K562 (cell line): ENCODE data around the gene CELSR1. TPM values are rescaled to one million over a fixed set of nuclear protein-coding genes. Genes with fewer than 3 reads are reported as not detected.

ENCODE experiments used
- BMI1 ChIP-seq: fragments of 150-350 bp; IDR thresholded peaks from 2 replicates; pipeline ENCODE4 v1.6.1; 2014; ENCODE audit warnings: low read length
- MCM3 ChIP-seq: fragments of 450-650 bp; IDR thresholded peaks from 2 replicates; pipeline ENCODE4 v1.6.1; 2016
- NFIC ChIP-seq: fragments of 450-650 bp; IDR thresholded peaks from 2 replicates; pipeline ENCODE4 v1.6.1; 2017; ENCODE audit warnings: mild to moderate bottlenecking, inconsistent platforms
- NFXL1 ChIP-seq: fragments of 450-650 bp; formaldehyde crosslinking; IDR thresholded peaks from 2 replicates; pipeline ENCODE4 v1.4.0; 2021; ENCODE audit warnings: mild to moderate bottlenecking
- POLR2G ChIP-seq: fragments of 200-400 bp; formaldehyde crosslinking; IDR thresholded peaks from 2 replicates; pipeline ENCODE4 v1.6.1; 2017; ENCODE audit warnings: low read depth, mild to moderate bottlenecking, antibody characterized with exemption, low read length, moderate library complexity
- RBBP5 ChIP-seq: fragments of 200-600 bp; sonication (generic); IDR thresholded peaks from 2 replicates; pipeline ENCODE4 v1.6.1; 2012; ENCODE audit warnings: borderline replicate concordance, mild to moderate bottlenecking, low read length, control low read depth, inconsistent platforms; ENCODE audit not compliant: insufficient read depth, poor library complexity, severe bottlenecking
- RNF2 ChIP-seq: sonication (generic); IDR thresholded peaks from 2 replicates; pipeline ENCODE4 v1.6.1; 2016
- SREBF1 ChIP-seq: fragments of 150-350 bp; IDR thresholded peaks from 2 replicates; pipeline ENCODE4 v1.6.1; 2014; ENCODE audit warnings: antibody characterized with exemption, low read depth, low read length, borderline replicate concordance
- TAF9B ChIP-seq: fragments of 450-650 bp; IDR thresholded peaks from 2 replicates; pipeline ENCODE4 v1.6.1; 2018; ENCODE audit warnings: mild to moderate bottlenecking; ENCODE audit not compliant: partially characterized antibody
- TGIF2 ChIP-seq: sonication (generic); formaldehyde crosslinking; IDR thresholded peaks from 2 replicates; pipeline ENCODE4 v1.8.1; 2022; ENCODE audit warnings: mild to moderate bottlenecking, missing genetic modification reagents, moderate library complexity
- ZNF408 ChIP-seq: fragments of 250-450 bp; sonication (Bioruptor Pico); IDR thresholded peaks from 2 replicates; pipeline ENCODE4 v1.4.0; 2020; ENCODE audit warnings: low read depth, mild to moderate bottlenecking, moderate library complexity
- polyA plus RNA-seq, 8 experiments: library from polyadenylated mRNA; depleted of rRNA in 4 of 8; stranded (reverse) in 5 of 8; unstranded in 3 of 8; fragments of >200 nt; fragmentation: Nextera tagmentation in 2 of 8; fragmentation: Illumina TruSeq in 1 of 8; extraction: Ambion mirVana in 2 of 8; extraction: Trizol in 1 of 8; gene quantifications; 2 replicates each; pipeline versions ENCODE4 v1.2.1 to v1.2.3, GENCODE V29; 2011 to 2014; ENCODE audit warnings: inconsistent platforms in 1 of 8, missing spikeins in 1 of 8
- total RNA-seq, 7 experiments: library from RNA; depleted of rRNA in 6 of 7; stranded (reverse); fragments of >200 nt in 6 of 7; fragmentation: Illumina TruSeq in 2 of 7; extraction: Trizol in 2 of 7; gene quantifications; 2 replicates each; pipeline versions ENCODE4 v1.2.1 to v1.2.3, GENCODE V29; 2011 to 2021; ENCODE audit warnings: low replicate concordance in 1 of 7
- TF ChIP-seq, protein P1 (sequence below): fragments of 250-450 bp; sonication (Bioruptor Pico); IDR thresholded peaks from 2 replicates; pipeline ENCODE4 v1.8.0; 2022; ENCODE audit warnings: moderate library complexity, mild to moderate bottlenecking, inconsistent platforms
- TF ChIP-seq, protein P2 (sequence below): fragments of 250-450 bp; sonication (Bioruptor Pico); IDR thresholded peaks from 2 replicates; pipeline ENCODE4 v1.5.0; 2022; ENCODE audit warnings: mild to moderate bottlenecking
- TF ChIP-seq, protein P3 (sequence below): IDR thresholded peaks from 2 replicates; pipeline ENCODE4 v1.6.1; 2014; ENCODE audit warnings: antibody characterized with exemption
- TF ChIP-seq, protein P4 (sequence below): fragments of 250-450 bp; sonication (Bioruptor Pico); IDR thresholded peaks from 2 replicates; pipeline ENCODE4 v1.8.0; 2021; ENCODE audit warnings: borderline replicate concordance, mild to moderate bottlenecking, moderate library complexity; ENCODE audit not compliant: poor library complexity, severe bottlenecking
- TF ChIP-seq, protein P5 (sequence below): fragments of 450-650 bp; formaldehyde crosslinking; IDR thresholded peaks from 2 replicates; pipeline ENCODE4 v1.4.0; 2020; ENCODE audit warnings: mild to moderate bottlenecking

Gene CELSR1
- total and polyA plus RNA-seq, 9 of the 15 experiments (the other 6 are each of a cell fraction or from before 2014, with no cell fraction given) = under 0.01 to 0.09 TPM; not detected in 7

DNA sequence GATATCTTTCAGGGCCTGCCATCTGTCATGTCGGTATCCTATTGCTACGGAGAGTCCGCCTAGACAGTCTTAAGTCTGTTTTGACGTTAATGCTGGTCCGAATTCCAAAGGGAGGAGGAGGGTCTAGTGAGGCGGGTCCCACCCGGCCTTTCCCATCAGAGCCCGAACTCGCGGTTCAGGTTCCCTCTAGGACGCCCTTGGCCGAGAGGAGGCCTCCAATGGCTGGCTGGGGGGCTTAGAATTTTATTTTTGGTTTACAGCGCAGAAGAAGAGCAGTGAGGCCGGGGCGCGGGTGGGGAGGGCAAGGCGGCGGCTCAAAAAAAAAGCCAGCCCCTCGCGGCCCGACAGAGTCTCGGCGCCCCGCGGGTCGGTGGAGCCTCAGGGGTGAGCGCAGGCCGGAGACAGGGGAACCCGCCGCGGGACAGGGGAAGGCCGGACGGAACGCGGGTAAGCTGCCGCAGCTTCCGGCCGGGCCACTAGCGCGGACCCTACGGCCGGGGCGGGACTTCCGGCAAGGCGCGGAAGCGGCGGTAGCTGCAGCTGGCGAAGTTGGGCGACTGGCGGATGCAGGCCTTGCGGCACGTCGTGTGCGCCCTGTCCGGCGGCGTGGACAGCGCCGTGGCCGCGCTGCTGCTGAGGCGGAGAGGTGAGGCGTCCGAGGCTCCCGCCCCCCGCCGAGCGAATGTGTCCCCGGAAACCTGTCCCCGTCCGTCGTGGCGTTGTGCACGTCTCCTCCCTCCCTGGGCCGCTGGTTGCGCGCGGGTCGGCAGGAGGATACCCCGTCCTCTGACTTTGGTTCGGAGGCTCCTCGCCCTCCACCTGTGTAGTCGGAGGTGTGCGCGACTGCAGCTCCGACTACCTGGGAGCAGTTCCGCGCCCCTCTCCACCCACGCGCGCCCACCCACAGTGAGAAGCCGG, 202.0 kb downstream of the CELSR1 start, which contains the start of gene TRMU (continued):
- TF ChIP-seq, protein P1, sequence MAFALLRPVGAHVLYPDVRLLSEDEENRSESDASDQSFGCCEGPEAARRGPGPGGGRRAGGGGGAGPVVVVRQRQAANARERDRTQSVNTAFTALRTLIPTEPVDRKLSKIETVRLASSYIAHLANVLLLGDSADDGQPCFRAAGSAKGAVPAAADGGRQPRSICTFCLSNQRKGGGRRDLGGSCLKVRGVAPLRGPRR = no peak
- 0 out of 2 replicates have a peak, but pooled peaks have one; percentile 11 for TF ChIP-seq NFIC
- TF ChIP-seq BMI1 = no peak
- no peak for TF ChIP-seq TGIF2 (CRISPR knock-in tag)
- TF ChIP-seq, protein P2, sequence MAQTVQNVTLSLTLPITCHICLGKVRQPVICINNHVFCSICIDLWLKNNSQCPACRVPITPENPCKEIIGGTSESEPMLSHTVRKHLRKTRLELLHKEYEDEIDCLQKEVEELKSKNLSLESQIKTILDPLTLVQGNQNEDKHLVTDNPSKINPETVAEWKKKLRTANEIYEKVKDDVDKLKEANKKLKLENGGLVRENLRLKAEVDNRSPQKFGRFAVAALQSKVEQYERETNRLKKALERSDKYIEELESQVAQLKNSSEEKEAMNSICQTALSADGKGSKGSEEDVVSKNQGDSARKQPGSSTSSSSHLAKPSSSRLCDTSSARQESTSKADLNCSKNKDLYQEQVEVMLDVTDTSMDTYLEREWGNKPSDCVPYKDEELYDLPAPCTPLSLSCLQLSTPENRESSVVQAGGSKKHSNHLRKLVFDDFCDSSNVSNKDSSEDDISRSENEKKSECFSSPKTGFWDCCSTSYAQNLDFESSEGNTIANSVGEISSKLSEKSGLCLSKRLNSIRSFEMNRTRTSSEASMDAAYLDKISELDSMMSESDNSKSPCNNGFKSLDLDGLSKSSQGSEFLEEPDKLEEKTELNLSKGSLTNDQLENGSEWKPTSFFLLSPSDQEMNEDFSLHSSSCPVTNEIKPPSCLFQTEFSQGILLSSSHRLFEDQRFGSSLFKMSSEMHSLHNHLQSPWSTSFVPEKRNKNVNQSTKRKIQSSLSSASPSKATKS (CRISPR knock-in tag) = no peak
- TF ChIP-seq TAF9B = peak; percentile 71
- TF ChIP-seq, protein P3, sequence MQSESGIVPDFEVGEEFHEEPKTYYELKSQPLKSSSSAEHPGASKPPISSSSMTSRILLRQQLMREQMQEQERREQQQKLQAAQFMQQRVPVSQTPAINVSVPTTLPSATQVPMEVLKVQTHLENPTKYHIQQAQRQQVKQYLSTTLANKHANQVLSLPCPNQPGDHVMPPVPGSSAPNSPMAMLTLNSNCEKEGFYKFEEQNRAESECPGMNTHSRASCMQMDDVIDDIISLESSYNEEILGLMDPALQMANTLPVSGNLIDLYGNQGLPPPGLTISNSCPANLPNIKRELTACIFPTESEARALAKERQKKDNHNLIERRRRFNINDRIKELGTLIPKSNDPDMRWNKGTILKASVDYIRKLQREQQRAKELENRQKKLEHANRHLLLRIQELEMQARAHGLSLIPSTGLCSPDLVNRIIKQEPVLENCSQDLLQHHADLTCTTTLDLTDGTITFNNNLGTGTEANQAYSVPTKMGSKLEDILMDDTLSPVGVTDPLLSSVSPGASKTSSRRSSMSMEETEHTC = no peak
- TF ChIP-seq SREBF1 = no peak
- TF ChIP-seq RBBP5 = peak; percentile 97
- peak; percentile 91 for TF ChIP-seq POLR2G
- TF ChIP-seq, protein P4, sequence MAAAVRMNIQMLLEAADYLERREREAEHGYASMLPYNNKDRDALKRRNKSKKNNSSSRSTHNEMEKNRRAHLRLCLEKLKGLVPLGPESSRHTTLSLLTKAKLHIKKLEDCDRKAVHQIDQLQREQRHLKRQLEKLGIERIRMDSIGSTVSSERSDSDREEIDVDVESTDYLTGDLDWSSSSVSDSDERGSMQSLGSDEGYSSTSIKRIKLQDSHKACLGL (CRISPR knock-in tag) = no peak
- peak; percentile 34; the same call in 1 of the 2 replicates for TF ChIP-seq RNF2
- TF ChIP-seq, protein P5, sequence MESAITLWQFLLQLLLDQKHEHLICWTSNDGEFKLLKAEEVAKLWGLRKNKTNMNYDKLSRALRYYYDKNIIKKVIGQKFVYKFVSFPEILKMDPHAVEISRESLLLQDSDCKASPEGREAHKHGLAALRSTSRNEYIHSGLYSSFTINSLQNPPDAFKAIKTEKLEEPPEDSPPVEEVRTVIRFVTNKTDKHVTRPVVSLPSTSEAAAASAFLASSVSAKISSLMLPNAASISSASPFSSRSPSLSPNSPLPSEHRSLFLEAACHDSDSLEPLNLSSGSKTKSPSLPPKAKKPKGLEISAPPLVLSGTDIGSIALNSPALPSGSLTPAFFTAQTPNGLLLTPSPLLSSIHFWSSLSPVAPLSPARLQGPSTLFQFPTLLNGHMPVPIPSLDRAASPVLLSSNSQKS = no peak
- no peak for TF ChIP-seq ZNF408 (CRISPR knock-in tag)
- no peak for TF ChIP-seq NFXL1 (CRISPR knock-in tag)
- no peak for TF ChIP-seq MCM3
